NCI-H526 (cell line): ENCODE data around the gene OR1I1.

ENCODE experiments used
- DNase-seq, 2 experiments: peaks; one replicate each; lab custom pipeline; 2025; lab: John Stamatoyannopoulos, UW

Gene OR1I1

GRCh38 chr19:15098460-15098859 is 16.4 kb downstream of the OR1I1 start:
- DNase-seq, result no peak

GRCh38 chr19:15099017-15099582 is 17.1 kb downstream of the OR1I1 start:
- DNase-seq, result no peak

- DNase-seq, result peak in 1 of 2 experiments; percentile 34
These were observed 19.6 kb downstream of the OR1I1 start for GRCh38 chr19:15101479-15102082.

- no peak for DNase-seq
These were observed 22.0 kb downstream of the OR1I1 start for GRCh38 chr19:15104003-15104402.

GRCh38 chr19:15104411-15104810 is 22.4 kb downstream of the OR1I1 start:
- DNase-seq, result no peak

- DNase-seq, result no peak
These were observed 23.0 kb downstream of the OR1I1 start for GRCh38 chr19:15105044-15105443.

GRCh38 chr19:15107061-15108010 is 25.3 kb downstream of the OR1I1 start, which contains the start of gene SYDE1:
Gene SYDE1, plus strand, starts transcription at chr19:15107401. Its CDS starts 33 bp downstream, at chr19:15107434.
- no peak for DNase-seq

- no peak for DNase-seq
These were observed 26.3 kb downstream of the OR1I1 start for GRCh38 chr19:15108145-15108844.

- no peak for DNase-seq
These were observed 27.1 kb downstream of the OR1I1 start for GRCh38 chr19:15108845-15109767.

GRCh38 chr19:15109768-15110417 is 27.9 kb downstream of the OR1I1 start:
- peak in 1 of 2 experiments; percentile 24 for DNase-seq

- peak in 1 of 2 experiments; percentile 24 for DNase-seq
These were observed 28.4 kb downstream of the OR1I1 start for GRCh38 chr19:15110418-15110815.

GRCh38 chr19:15111758-15112157 is 29.7 kb downstream of the OR1I1 start:
- no peak for DNase-seq

- DNase-seq, result peak in 1 of 2 experiments; percentile 13
These were observed 30.4 kb downstream of the OR1I1 start for GRCh38 chr19:15112385-15112784.

- no peak for DNase-seq
These were observed 31.5 kb downstream of the OR1I1 start for GRCh38 chr19:15113245-15114152.

- no peak for DNase-seq
These were observed 32.1 kb downstream of the OR1I1 start for GRCh38 chr19:15114153-15114540.

GRCh38 chr19:15115080-15115479 is 33.1 kb downstream of the OR1I1 start:
- no peak for DNase-seq

- DNase-seq, result no peak
These were observed 34.0 kb downstream of the OR1I1 start for GRCh38 chr19:15115762-15116615.

GRCh38 chr19:15116856-15117255 is 34.8 kb downstream of the OR1I1 start:
- DNase-seq, result no peak
